Natural killer cell (primary cell): ENCODE data around the gene DMRT1. TPM values are rescaled to one million over a fixed set of nuclear protein-coding genes. Genes with fewer than 3 reads are reported as not detected.

ENCODE experiments used
- ATAC-seq, 3 donors: fragments of 150-1000 bp in 2 of 3; fragments of 200-7000 bp in 1 of 3; cut with Tn5 transposase; 1 replicate in 1 of 3; 2 replicates in 2 of 3; pipeline ENCODE4 v1.10.0; 2021; ENCODE audit warnings: mild to moderate bottlenecking in 2 of 3, moderate library complexity in 2 of 3
- DNase-seq, 2 donors: peaks; one replicate each; pipeline versions ENCODE4 v3.0.0 to v3.0.0-alpha.2; 2013 to 2021; ENCODE audit warnings: mixed read lengths in 1 of 2
- H3K27ac ChIP-seq: one replicate; pipeline ENCODE4 v1.5.1; 2013; ENCODE audit warnings: mild to moderate bottlenecking, low read length
- H3K27me3 ChIP-seq: one replicate; pipeline ENCODE4 v1.6.1; 2013; ENCODE audit warnings: low read length; ENCODE audit not compliant: control insufficient read depth, insufficient read depth
- H3K36me3 ChIP-seq: one replicate; pipeline ENCODE4 v1.6.1; 2013; ENCODE audit warnings: low read length; ENCODE audit not compliant: control insufficient read depth, insufficient read depth
- H3K4me1 ChIP-seq: one replicate; pipeline ENCODE4 v1.6.1; 2013; ENCODE audit warnings: low read length; ENCODE audit not compliant: control insufficient read depth, insufficient read depth
- H3K4me3 ChIP-seq: one replicate; pipeline ENCODE4 v1.5.1; 2013; ENCODE audit warnings: low read length
- H3K9me3 ChIP-seq: one replicate; pipeline ENCODE4 v1.6.1; 2013; ENCODE audit warnings: low read length; ENCODE audit not compliant: control insufficient read depth, insufficient read depth
- H3K27ac Mint-ChIP-seq, 2 donors: one replicate each; pipeline ENCODE4 v1.8.0; 2022; ENCODE audit warnings: mild to moderate bottlenecking in 2 of 2, mixed read lengths in 2 of 2, moderate library complexity in 1 of 2
- H3K27me3 Mint-ChIP-seq, 2 donors: one replicate each; pipeline ENCODE4 v1.8.0; 2022; ENCODE audit warnings: low read depth in 2 of 2, mixed read lengths in 2 of 2
- H3K36me3 Mint-ChIP-seq: one replicate; pipeline ENCODE4 v1.8.0; 2022; ENCODE audit warnings: mixed read lengths
- H3K4me1 Mint-ChIP-seq, 2 donors: one replicate each; pipeline ENCODE4 v1.8.0; 2022; ENCODE audit warnings: mixed read lengths in 2 of 2
- H3K4me3 Mint-ChIP-seq: one replicate; pipeline ENCODE4 v1.8.0; 2022; ENCODE audit warnings: mild to moderate bottlenecking, moderate library complexity, mixed read lengths
- H3K9me3 Mint-ChIP-seq, 2 donors: one replicate each; pipeline ENCODE4 v1.8.0; 2022; ENCODE audit warnings: mixed read lengths in 2 of 2
- CTCF ChIP-seq: fragments of 200-600 bp; IDR thresholded peaks from one replicate; pipeline ENCODE4 v1.8.0; 2022; ENCODE audit warnings: antibody characterized with exemption
- WGBS: methylation state at CpG from one replicate; pipeline ENCODE4 v1.1.7; 2013; ENCODE audit warnings: missing lambda C conversion rate; ENCODE audit not compliant: insufficient coverage; 5-methylcytosine and 5-hydroxymethylcytosine counted together
- intact Hi-C: fragments of 100-400 bp; cut with micrococcal nuclease; formaldehyde crosslinking; loops from one replicate; pipeline ENCODE4 v1.14.2; 2022
- total RNA-seq, 4 donors: library from RNA; stranded (reverse); fragments of 120-200 nt in 1 of 4; gene quantifications; one replicate each; pipeline versions ENCODE4 v1.2.3 to v1.2.4, GENCODE V29; 2013 to 2022

The DMRT1 gene
- total RNA-seq, 3 donors from 2014 or later (not counting 1 experiment from before 2014, with no cell fraction given) = not detected

GRCh38 chr9:892123-892522 is 50.6 kb downstream of the DMRT1 start:
- no peaks in the 10 kb centered on the region for H3K9me3 ChIP-seq

GRCh38 chr9:893115-893514 is 51.6 kb downstream of the DMRT1 start:
- Histone ChIP-seq H3K4me3 (no peak overlapping the region), H3K9me3 (no peaks in the 10 kb centered on the region), H3K27ac (no peak overlapping the region), H3K27me3 (peaks cover 4% of the 10 kb centered on the region), H3K36me3 (no peaks in the 10 kb centered on the region), H3K4me1 (peaks cover 11% of the 10 kb centered on the region)
- H3K36me3 Mint-ChIP-seq = no peaks in the 10 kb centered on the region
- 85% methylated on average over 4 of the region's 5 CpGs for WGBS
- H3K9me3 Mint-ChIP-seq = no peaks in the 10 kb centered on the region
- no peak overlapping the region for H3K27ac Mint-ChIP-seq
- peaks cover 7% of the 10 kb centered on the region in 2 donors for H3K4me1 Mint-ChIP-seq
- ATAC-seq = no peak
- peaks cover 20 to 31% of the 10 kb centered on the region in 2 donors for H3K27me3 Mint-ChIP-seq
- no peak for DNase-seq
- TF ChIP-seq CTCF = no peak
- no peak overlapping the region for H3K4me3 Mint-ChIP-seq
- intact Hi-C loops = loop anchor here (5.0 kb wide), 1 partner anchor 114 kb away; no protein-coding TSS in a partner anchor

More at GRCh38 chr9:892123-892522, 50.6 kb downstream of the DMRT1 start:
- no peak for DNase-seq
- no peak for ATAC-seq
- H3K9me3 Mint-ChIP-seq = no peaks in the 10 kb centered on the region
- Histone ChIP-seq H3K27me3 (peaks cover 4% of the 10 kb centered on the region), H3K27ac (no peak overlapping the region), H3K36me3 (no peaks in the 10 kb centered on the region), H3K4me1 (peaks cover 11% of the 10 kb centered on the region), H3K4me3 (no peak overlapping the region)
- H3K27ac Mint-ChIP-seq = no peak overlapping the region
- peaks cover 22 to 32% of the 10 kb centered on the region in 2 donors for H3K27me3 Mint-ChIP-seq
- H3K4me3 Mint-ChIP-seq = no peak overlapping the region
- 88% methylated on average over 5 of the region's 5 CpGs for WGBS
- H3K36me3 Mint-ChIP-seq = no peaks in the 10 kb centered on the region
- no peak for TF ChIP-seq CTCF
- intact Hi-C loops = loop anchor here (5.0 kb wide), 1 partner anchor 115 kb away; no protein-coding TSS in a partner anchor
- peaks cover 7% of the 10 kb centered on the region in 2 donors for H3K4me1 Mint-ChIP-seq

DNA sequence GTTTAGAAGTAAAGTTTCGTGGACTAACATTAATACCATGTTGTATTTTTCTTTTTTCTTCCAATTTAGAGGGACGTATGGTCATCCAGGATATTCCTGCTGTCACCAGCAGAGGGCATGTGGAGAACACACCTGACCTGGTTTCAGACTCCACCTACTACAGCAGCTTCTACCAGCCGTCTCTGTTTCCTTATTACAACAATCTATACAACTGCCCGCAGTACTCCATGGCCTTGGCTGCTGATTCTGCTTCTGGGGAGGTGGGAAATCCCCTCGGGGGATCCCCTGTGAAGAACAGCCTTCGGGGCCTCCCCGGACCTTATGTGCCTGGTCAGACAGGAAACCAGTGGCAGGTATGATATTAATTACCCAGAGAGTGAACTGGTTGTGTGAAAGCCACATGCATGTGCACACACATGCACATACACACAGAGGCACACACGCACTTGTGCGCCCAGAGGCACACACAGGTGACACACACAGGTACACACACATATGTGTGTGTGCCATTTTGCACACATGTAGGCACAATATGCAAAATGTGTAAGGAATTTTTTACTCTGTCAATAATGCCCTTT is 52.4 kb downstream of the DMRT1 start:
- peak overlapping the region; percentile 49 to 56 for H3K27ac Mint-ChIP-seq
- no peak overlapping the region for H3K4me3 ChIP-seq
- 1% methylated on average over 8 of the region's 9 CpGs for WGBS

More for the DNA sequence above, 52.4 kb downstream of the DMRT1 start:
- H3K9me3 ChIP-seq = no peaks in the 10 kb centered on the region
- peaks cover 11% of the 10 kb centered on the region for H3K4me1 ChIP-seq
- DNase-seq (peak; percentile 30 to 72), ATAC-seq (peak; percentile 88 to 97 (median 93))
- peaks cover 26 to 37% of the 10 kb centered on the region in 2 donors for H3K27me3 Mint-ChIP-seq
- peak; percentile 63 for TF ChIP-seq CTCF
- peaks cover 4% of the 10 kb centered on the region for H3K27me3 ChIP-seq
- intact Hi-C loops = loop anchor here (5.0 kb wide), 1 partner anchor 113 kb away; no protein-coding TSS in a partner anchor
- peak overlapping the region; percentile 45 for H3K4me3 Mint-ChIP-seq
- H3K36me3 ChIP-seq = no peaks in the 10 kb centered on the region
- no peak overlapping the region for H3K27ac ChIP-seq
- H3K9me3 Mint-ChIP-seq = no peaks in the 10 kb centered on the region
- H3K4me1 Mint-ChIP-seq = peaks cover 7% of the 10 kb centered on the region in 2 donors
- H3K36me3 Mint-ChIP-seq = no peaks in the 10 kb centered on the region
